Tibial nerve (tissue), 3 donors: ENCODE measurements around the gene SZRD1.

Source experiments
- POLR2A ChIP-seq, 2 donors: fragments of 450-650 bp; IDR thresholded peaks; one replicate each; pipeline ENCODE4 v1.6.1; 2017; ENCODE audit warnings: antibody characterized with exemption in 2 of 2, mild to moderate bottlenecking in 2 of 2, moderate library complexity in 2 of 2
- TF ChIP-seq, protein P1 (sequence below), 5 experiments: fragments of 200-600 bp in 3 of 5; fragments of 450-650 bp in 2 of 5; sonication (generic) in 3 of 5; IDR thresholded peaks; one replicate each; pipeline ENCODE4 v1.5.1; 2016 to 2019; ENCODE audit warnings: antibody characterized with exemption in 5 of 5, mild to moderate bottlenecking in 3 of 5, moderate library complexity in 2 of 5

- TF ChIP-seq, protein P1, sequence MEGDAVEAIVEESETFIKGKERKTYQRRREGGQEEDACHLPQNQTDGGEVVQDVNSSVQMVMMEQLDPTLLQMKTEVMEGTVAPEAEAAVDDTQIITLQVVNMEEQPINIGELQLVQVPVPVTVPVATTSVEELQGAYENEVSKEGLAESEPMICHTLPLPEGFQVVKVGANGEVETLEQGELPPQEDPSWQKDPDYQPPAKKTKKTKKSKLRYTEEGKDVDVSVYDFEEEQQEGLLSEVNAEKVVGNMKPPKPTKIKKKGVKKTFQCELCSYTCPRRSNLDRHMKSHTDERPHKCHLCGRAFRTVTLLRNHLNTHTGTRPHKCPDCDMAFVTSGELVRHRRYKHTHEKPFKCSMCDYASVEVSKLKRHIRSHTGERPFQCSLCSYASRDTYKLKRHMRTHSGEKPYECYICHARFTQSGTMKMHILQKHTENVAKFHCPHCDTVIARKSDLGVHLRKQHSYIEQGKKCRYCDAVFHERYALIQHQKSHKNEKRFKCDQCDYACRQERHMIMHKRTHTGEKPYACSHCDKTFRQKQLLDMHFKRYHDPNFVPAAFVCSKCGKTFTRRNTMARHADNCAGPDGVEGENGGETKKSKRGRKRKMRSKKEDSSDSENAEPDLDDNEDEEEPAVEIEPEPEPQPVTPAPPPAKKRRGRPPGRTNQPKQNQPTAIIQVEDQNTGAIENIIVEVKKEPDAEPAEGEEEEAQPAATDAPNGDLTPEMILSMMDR (IDR thresholded peaks at IDR 0.05) = no peak
- no peak for TF ChIP-seq POLR2A (IDR thresholded peaks at IDR 0.05)
These were observed 42.6 kb upstream of the SZRD1 start for GRCh38 chr1:16324456-16324890.
